ENCODE measurements around the gene FHOD3.

The FHOD3 gene

DNA sequence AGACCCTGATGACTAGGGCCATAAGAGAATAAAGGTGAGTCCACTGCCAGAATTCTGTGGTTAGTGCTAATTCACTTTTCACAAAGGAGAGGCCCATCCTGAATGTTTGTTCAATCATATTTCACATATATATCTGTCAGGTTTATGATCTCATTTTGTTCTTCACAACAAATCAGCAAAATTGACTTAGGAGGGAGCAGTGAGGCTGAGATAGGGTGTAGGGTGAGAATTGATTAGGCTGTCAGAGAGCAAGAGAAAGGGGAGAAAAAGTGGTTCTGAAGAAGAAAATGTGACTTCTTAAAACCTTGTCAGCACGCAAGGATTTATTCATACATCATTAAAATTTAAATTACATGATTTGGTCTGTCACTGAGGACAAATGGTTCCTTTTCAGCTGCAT is 117.7 kb downstream of the FHOD3 start:
- DNase-seq, result no peak

GRCh38 chr18:36415625-36416024 is 118.1 kb downstream of the FHOD3 start:
- DNase-seq, result no peak

DNA sequence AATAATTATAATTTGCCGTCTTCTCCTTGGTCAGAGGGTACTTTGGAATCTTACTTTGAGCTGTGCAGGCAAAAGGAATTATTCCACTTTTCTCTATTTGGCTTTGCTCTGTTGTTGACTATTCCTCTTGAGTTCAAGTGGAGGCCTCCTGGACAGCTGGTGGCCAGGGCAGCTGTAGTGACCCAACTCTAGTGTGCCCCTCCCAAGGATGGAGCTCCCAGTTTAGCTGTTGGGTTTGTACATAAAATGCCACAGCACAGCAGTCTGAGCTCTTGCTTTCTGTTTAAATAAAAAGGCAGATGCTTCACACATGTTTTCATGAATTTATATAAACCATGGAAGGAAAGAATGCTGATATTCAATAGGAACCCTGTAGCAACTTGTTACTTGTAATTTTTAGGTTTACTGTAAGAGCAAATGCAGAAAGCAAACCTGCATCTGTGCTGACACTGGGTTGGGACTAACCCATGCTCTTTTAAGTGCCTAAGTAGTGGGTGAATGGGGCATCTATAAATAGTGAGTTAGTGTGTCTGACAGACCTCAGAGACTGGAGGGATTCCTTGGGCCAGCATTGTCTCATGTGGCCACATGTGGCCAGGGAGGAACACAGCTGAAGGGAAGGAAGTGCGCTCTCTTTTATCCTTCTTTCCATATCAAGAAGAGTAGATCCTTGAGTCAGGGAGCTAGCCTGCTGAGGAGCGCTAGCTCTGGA is 121.8 kb downstream of the FHOD3 start:
- no peak for DNase-seq

GRCh38 chr18:36419900-36420531 is 122.5 kb downstream of the FHOD3 start:
- no peak for DNase-seq

GRCh38 chr18:36420826-36421225 is 123.3 kb downstream of the FHOD3 start:
- DNase-seq, result no peak

GRCh38 chr18:36424741-36425142 is 127.2 kb downstream of the FHOD3 start:
- no peak for DNase-seq

DNA sequence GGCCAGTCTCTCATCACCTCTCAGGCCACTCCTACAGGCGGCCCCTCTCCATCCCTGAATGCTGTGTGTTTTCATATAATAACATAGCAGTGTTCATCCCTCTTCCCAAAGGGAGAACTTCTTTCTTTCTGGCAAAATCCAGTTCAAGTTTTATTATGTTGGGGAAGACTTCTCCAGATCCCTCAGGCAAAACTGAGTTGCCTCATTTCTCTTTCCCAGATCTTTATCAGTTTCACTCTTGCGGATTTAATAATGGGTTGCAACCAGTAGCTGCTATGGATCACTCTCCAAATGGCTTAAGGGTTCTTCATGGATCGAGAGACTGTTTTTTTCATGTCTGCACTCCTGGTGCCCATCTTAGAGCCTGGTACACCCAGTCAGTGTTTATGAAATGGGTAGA is 129.9 kb downstream of the FHOD3 start:
- DNase-seq, result no peak

DNA sequence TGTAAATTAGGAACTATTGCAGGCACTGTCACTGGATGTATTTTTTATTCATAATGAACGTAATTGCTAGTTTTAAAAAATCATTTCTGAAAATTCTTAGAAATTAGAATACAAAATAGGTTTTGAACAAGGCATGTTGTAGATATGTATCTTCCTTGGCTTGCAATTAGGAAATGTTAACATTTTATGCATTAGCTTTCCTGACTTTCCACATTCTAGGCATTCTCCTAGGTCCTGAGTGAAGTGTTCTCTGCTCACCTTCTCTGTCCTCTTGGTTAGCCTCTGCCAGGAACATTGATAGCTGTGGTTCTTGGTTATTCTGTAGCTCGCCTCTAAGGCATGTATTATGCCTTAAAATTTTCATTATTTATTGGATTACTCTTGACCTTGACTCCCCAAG is 130.3 kb downstream of the FHOD3 start:
- no peak for DNase-seq

DNA sequence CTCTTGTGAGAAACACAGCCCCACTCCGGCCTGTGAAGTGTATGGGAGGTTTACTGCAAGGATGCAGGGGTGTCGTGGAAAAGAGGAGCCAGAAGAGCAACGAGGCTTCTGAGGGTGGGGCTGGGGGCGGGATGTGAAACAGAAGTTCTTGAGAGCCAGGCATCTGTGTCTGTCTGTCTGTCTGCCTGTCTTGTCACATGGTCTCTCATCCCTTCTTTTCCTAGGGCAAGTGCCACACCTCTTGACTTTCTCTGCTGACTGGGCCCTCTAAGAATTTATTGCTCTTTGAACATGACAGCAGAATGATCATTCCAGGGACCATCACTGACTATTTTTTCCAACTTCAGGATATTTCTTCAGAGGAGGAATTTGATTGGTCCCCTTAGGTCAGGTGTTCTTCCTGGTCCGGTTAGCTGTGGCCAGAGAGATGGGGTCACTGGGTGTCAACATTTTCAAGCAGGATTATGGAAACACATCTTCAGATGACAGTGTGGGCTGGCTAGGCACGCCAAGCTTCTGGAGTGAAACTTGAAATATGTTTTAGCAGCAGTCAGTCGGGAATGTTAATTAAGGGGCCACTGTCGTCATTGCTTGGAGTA is 131.0 kb downstream of the FHOD3 start:
- no peak for DNase-seq

DNA sequence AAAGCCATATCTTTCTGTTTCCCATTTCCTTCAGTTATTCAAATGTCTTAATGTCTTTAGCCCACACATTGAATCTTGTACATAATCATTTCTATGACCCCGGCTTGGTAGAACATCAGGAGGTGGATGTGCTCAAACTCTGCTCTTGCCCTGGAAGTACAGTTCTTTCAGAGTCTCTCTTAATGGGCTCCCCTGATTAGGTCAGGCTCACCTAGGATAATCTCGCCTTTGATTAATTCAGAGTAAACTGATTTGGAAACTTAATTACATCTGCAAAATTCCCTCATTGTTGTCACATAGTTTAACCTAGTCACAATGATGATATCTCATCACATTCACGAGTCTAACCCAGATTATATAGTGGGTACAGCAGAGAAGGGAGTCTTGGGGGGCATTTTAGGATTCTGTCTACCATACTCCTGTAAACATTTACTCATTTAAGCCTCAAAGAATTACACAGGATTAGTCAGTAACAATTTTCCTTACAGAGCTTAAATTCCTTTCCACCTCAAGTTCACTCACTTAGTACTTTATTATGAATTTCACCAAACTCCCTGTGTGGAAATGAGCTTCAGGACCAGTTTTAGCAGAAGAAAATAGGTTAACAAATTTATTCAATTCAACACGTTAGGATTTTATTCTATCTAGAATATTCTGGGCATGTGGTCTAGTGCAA is 135.5 kb downstream of the FHOD3 start:
- DNase-seq, result no peak

- no peak for DNase-seq
These were observed 138.9 kb downstream of the FHOD3 start for GRCh38 chr18:36436387-36436786.

- DNase-seq, result no peak
These were observed 143.1 kb downstream of the FHOD3 start for GRCh38 chr18:36440614-36441013.

DNA sequence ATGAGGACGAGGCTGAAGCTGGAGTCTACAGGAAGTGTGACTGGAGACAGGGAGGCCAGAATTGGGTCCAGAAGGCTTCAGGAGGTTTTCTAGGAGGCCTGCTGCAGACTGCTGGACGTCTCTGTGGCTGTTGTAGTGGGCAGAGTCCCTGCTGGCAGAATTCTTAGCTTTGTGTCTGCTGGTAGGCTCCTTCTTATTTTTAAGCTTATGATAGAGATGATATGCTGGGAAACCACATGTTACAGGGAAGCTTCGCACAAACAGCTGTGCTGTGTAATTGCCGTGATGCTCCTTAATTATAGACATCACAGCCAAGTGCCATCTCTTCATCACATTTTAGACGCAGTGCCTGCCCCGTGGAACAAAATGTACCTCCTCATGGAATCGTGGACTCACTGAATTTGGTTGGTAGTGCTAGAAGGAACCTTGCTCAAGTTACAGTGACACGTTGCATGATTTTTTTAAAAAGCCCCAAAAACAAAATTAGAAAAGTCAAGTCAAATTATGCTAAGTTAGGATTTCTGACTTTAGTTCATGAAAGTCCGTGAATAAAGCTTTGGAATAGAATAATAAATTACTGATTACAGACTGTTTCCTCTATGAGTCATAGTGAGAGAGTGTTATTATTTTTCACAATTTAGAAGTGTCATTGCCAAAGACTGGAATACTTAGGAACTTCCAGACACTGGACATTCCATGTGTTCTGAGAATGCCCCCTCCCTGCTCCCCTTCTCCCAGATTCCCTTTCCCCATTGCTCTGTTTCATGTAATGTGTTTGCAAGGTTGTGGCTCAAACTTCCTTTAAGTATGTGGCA is 144.1 kb downstream of the FHOD3 start:
- no peak for DNase-seq

- DNase-seq, result no peak
These were observed 145.2 kb downstream of the FHOD3 start for GRCh38 chr18:36442717-36443116.

GRCh38 chr18:36446059-36446458 is 148.5 kb downstream of the FHOD3 start:
- DNase-seq, result no peak

DNA sequence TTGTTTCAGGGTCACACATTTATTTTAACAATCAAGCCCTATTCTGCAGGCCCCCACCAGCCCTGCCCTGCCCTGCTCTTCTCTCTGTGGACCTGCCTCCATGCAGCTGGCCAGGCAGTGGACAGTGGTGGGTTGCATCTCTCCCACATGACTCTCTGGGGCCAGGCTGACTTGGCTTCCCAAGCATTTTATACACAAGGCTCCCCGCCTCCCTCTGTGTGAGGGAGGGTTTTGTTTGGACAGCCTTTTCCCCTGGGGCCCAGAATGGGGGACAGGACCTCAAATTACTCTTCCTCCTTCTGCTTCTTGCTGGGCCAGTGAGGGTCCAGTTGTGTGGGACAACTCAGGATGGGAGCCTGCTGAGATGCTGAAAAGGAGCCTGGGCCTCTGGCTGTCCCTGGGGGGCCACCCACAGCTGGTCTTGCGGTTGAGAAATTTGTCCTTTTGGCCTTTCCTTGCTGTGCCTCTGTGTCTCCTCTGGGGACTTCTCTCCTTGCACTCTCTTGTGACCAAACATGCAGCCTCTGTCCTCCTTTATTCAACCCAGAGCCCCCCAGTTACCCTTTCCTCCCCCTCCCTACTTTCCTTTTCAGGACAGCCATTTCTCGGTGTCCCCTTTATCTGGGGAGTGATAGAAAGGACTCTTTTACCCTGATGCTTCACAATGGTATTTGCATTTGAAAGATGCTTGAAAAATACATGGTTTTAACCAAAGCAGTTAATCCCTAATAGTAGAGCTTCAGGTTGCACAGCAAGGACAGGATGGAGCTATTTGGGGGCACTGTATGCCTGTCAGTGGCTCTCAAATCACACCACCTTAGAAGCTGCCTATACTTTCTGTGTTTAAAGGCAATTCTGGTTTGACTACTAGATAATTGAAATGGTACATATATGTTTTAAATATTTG is 151.1 kb downstream of the FHOD3 start:
- no peak for DNase-seq

DNA sequence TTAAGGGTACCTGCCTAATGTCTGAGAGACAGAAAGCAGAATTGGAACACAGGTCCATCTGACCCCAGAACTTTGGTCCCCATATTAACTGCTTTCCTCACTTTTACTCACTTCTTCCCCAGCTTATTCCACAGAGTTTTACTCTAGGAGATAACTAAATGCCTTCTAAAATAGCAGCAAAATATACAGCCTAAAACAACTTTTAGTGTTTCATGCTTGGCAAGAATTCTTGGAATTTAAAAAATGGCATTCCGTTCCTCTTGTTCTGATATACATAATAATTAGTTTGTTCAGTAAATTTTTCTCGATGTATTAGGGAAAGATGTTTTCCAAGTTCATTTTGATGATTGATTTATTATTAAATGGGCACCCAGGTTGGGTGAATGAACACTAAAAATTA is 151.9 kb downstream of the FHOD3 start:
- no peak for DNase-seq

GRCh38 chr18:36450264-36450663 is 152.8 kb downstream of the FHOD3 start:
- no peak for DNase-seq

DNA sequence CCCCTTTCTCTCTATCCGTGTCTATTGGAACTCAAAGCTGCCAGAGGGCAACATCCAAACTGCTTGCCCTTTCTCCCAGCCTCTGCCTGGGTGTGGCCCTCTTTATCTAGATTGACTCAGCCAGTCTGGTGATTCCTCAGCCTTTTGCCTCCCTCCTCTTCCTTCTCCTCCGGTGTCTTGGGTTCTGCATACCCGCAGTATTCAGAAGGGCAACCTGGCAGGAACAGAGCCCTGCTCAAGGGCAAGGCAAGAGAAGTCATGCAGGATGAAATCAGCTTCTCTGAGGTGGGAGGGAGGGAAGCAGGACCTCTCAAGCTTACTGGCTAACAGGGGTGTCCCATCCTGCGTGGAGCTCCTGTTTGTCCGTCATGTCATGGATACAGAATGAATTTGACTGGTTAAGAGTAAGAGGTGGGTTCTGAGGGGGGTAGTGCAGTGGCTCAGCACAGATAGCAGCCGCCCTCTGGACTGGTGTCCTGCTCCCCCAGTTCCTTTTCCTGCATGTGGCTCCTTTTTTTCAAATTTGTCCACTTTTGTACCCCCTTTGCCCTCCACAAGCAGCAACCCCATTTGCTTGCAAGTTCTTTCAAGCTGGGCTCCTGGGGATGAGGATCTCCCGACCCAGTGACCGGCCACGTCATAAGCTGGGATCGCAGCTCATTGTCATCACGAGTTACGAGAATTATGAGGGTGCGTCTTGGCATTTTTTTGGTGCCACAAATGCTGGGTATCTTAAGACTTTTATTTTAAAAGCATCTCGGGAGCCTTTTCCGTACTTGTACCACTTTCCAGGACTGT is 154.1 kb downstream of the FHOD3 start:
- DNase-seq, result no peak

GRCh38 chr18:36454245-36454644 is 156.7 kb downstream of the FHOD3 start:
- no peak for DNase-seq

Measured in central memory CD4-positive, alpha-beta T cell (primary cell).